ENCODE measurements around the gene C6orf136. TPM values are rescaled to one million over a fixed set of nuclear protein-coding genes. Genes with fewer than 3 reads are reported as not detected.
A peak's percentile ranks its signal among the peaks of the same experiment; 100 is the strongest.

Gene C6orf136
- total and polyA plus RNA-seq, 9 of the 15 experiments (the other 6 are each of a cell fraction or from before 2014, with no cell fraction given), result 14.1 to 63.1 (median 18.4) TPM

GRCh38 chr6:30690403-30691207, 43.7 kb downstream of the C6orf136 start, which contains the start of gene NRM (continued):
- no peak for TF ChIP-seq ZMIZ1 (IDR thresholded peaks at IDR 0.05; ENCODE audit: low read depth in 2 of 2, low read length in 2 of 2)
- no peak for TF ChIP-seq SMARCB1 (IDR thresholded peaks at IDR 0.05; ENCODE audit: insufficient read length, low read depth)
- peak in 1 of 2 experiments; percentile 55; a peak in 1 of 4 replicates for TF ChIP-seq ARNT (IDR thresholded peaks at IDR 0.05)
- no peak for TF ChIP-seq NR3C1 (CRISPR knock-in tag; IDR thresholded peaks at IDR 0.05)
- no peak for TF ChIP-seq WHSC1 (IDR thresholded peaks at IDR 0.05; ENCODE audit: low read length)
- TF ChIP-seq PHF20 (IDR thresholded peaks at IDR 0.05; ENCODE audit: partially characterized antibody), result no peak
- TF ChIP-seq CBX5 (IDR thresholded peaks at IDR 0.05; ENCODE audit: borderline replicate concordance, low read depth), result no peak
- TF ChIP-seq ZNF12 (CRISPR knock-in tag; IDR thresholded peaks at IDR 0.05), result no peak; the same call in 1 of the 2 replicates
- TF ChIP-seq SOX6 (IDR thresholded peaks at IDR 0.05), result no peak
- no peak for TF ChIP-seq BCLAF1 (IDR thresholded peaks at IDR 0.05; ENCODE audit: borderline replicate concordance in 1 of 2, control insufficient read depth in 1 of 2, low read depth in 2 of 2, low read length in 1 of 2)
- TF ChIP-seq ZNF76 (CRISPR knock-in tag; IDR thresholded peaks at IDR 0.05; ENCODE audit: borderline replicate concordance), result no peak
- TF ChIP-seq BHLHE40 (IDR thresholded peaks at IDR 0.05; ENCODE audit: low read length), result peak; percentile 82
- peak; percentile 74 to 94 (median 90); a peak in 5 of 6 replicates for TF ChIP-seq ZBTB11 (CRISPR knock-in tag; IDR thresholded peaks at IDR 0.05)
- TF ChIP-seq ZNF583 (CRISPR knock-in tag; IDR thresholded peaks at IDR 0.05), result no peak
- TF ChIP-seq POLR3A (IDR thresholded peaks at IDR 0.05; ENCODE audit: borderline replicate concordance, extremely low read depth, insufficient read depth, insufficient read length), result no peak
- TF ChIP-seq SIX5 (IDR thresholded peaks at IDR 0.05; ENCODE audit: borderline replicate concordance in 1 of 2, insufficient read depth in 1 of 2, low read depth in 1 of 2, low read length in 2 of 2), result no peak
- no peak for TF ChIP-seq RFX5 (IDR thresholded peaks at IDR 0.05; ENCODE audit: low read depth, low read length)

All from K562 (cell line).